Measurements from ENCODE around the gene BDNF. TPM values are rescaled to one million over a fixed set of nuclear protein-coding genes. Genes with fewer than 3 reads are reported as not detected.

BDNF gene
- total and polyA plus RNA-seq, 5 experiments from 2014 or later = 0.04 to 0.06 TPM; not detected in 3

DNA sequence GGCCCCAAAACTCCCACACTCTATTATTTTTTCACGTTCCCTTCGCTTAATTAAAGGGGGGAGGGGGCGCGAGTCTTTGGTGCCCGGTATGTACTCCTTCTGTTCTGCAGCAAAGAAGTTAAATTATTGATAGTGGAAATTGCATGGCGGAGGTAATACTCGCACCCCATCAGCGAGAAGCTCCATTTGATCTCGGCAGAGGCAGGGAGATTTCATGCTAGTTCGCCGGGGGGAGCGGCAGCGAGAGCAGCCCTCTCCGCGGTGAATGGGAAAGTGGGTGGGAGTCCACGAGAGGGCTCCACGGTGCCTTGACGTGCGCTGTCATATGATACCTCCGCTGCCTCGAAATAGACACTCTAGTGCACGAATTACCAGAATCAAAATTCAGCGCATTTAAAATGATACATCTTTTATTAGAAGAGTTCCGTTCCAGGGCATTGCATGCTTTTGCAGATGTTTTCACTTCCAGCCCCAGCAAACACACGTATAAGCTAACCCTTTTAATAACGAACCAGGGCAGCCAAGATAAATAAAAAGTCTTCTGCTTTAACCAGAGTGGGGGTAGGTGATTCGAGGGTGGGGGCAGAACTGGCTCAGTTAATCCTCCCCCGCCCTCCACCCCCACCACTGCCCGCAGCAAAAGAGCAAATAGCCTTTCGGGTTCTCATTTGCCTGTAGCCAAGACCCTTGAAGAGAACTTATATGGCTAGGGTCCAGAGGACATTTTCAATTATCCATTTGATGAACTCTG, 1.3 kb upstream of the BDNF start:
- Mint-ChIP-seq H3K9me3 (peaks cover 0 to 3% (median 0%) of the 10 kb centered on the region in 9 donors), H3K27me3 (peaks cover 55 to 94% (median 59%) of the 10 kb centered on the region in 5 donors), H3K4me3 (peak overlapping the region; percentile 69 to 93 (median 87)), H3K27ac (no peak overlapping the region), H3K4me1 (peaks cover 23 to 40% (median 26%) of the 10 kb centered on the region in 4 donors), H3K36me3 (peaks cover 0 to 4% (median 0%) of the 10 kb centered on the region in 3 donors)
- POLR2A ChIA-PET = no interaction called here
- peak; percentile 41 to 44 for ATAC-seq
- no peak for DNase-seq

DNA sequence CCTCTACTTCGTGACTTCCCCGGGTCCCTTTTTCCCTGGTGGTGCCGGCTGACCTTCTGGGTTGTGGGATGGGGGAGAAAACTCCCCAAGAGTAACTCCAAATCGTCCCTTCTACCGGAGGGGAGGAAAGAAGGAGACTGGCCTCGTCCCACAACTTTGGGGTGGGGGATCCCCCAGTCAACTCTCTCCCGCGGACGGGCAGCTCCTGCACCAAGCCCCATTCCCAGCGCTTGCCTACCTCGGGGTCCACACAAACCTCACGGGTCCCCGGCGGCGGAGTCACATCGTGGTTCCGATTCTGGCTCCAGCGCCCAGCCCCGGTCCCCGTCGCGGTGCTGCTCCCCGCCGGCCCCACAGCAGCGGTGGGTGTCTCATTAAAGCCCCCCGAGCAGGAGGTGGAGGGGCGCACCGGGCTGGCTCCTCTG, 317 bp downstream of the BDNF start:
- Mint-ChIP-seq H3K27me3 (peaks cover 56 to 95% (median 62%) of the 10 kb centered on the region in 5 donors), H3K4me3 (peak overlapping the region; percentile 17 to 77 (median 68)), H3K36me3 (peaks cover 0 to 4% (median 0%) of the 10 kb centered on the region in 3 donors), H3K4me1 (peaks cover 23 to 34% (median 26%) of the 10 kb centered on the region in 4 donors), H3K27ac (no peak overlapping the region), H3K9me3 (peaks cover 0 to 3% (median 0%) of the 10 kb centered on the region in 9 donors)
- ATAC-seq (no peak), DNase-seq (no peak)
- POLR2A ChIA-PET = no interaction called here

DNA sequence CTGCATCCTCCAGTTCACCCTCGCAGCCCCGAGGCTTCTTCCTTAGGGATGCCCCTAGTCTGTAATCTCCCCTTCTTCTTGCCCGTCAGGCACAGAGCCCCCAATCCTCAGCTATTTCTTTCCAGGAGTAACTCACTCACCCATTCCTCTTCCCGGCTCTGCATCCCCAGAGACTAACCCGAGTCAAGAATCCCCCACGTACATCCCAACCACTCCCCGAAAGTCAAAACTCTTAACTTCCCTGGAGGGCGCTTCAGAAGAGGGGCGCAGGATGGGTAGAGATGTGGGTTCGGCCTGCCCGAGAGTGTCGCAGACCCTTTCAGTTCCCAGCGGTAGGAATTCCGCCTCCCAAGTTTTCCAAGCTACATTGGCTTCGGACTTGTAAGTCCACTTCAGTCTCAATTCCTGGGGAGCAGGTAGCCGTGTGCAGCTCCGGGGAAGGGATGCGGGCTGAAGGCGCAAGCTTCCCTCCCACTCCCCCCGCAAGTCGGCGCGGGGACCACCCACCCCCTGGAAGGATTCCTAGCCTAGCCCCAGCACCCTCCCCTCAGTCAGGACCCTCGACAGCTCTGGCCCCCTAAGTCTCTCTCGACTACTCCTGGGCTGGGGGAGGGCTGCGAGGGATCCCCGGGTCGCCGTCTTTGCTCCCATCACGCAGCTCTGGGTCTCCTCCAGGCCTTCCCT, 871 bp downstream of the BDNF start:
- H3K27me3 Mint-ChIP-seq = peaks cover 57 to 95% (median 58%) of the 10 kb centered on the region in 5 donors
- peak overlapping the region in 1 of 10 donors; percentile 53 for H3K27ac Mint-ChIP-seq
- DNase-seq (peak in 1 of 10 donors; percentile 2), ATAC-seq (no peak)
- H3K9me3 Mint-ChIP-seq = no peaks in the 10 kb centered on the region
- H3K36me3 Mint-ChIP-seq = peaks cover 0 to 4% (median 0%) of the 10 kb centered on the region in 3 donors
- POLR2A ChIA-PET = no interaction called here
- H3K4me1 Mint-ChIP-seq = peaks cover 23 to 34% (median 26%) of the 10 kb centered on the region in 4 donors
- H3K4me3 Mint-ChIP-seq = peak overlapping the region; percentile 43 to 77 (median 68)

DNA sequence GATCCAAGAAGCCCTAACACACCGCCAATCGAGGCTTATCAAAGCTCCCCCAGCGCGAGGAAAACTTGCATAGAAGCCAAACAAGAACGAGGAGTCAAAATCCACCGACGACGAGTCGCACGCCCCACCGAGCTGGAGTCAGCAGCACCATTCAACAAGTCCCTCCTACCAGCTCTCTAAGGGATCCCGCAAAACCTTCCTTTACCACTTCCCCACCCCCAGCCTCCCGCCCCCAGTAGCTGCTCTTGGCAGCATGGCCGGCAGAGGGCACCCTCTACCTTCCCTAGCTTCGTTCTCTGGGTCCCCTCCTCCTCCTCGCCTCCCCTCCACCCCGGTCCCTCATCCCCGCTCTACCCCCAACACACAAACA, 1.4 kb downstream of the BDNF start:
- ATAC-seq = peak; percentile 69 to 74
- Mint-ChIP-seq H3K27ac (no peak overlapping the region), H3K27me3 (peaks cover 57 to 98% (median 58%) of the 10 kb centered on the region in 5 donors), H3K36me3 (peaks cover 0 to 4% (median 0%) of the 10 kb centered on the region in 3 donors), H3K4me1 (peaks cover 23 to 34% (median 26%) of the 10 kb centered on the region in 4 donors), H3K4me3 (peak overlapping the region; percentile 34 to 77 (median 68)), H3K9me3 (no peaks in the 10 kb centered on the region)
- peak in 9 of 10 donors; percentile 17 to 72 (median 38) for DNase-seq
- POLR2A ChIA-PET = no interaction called here

DNA sequence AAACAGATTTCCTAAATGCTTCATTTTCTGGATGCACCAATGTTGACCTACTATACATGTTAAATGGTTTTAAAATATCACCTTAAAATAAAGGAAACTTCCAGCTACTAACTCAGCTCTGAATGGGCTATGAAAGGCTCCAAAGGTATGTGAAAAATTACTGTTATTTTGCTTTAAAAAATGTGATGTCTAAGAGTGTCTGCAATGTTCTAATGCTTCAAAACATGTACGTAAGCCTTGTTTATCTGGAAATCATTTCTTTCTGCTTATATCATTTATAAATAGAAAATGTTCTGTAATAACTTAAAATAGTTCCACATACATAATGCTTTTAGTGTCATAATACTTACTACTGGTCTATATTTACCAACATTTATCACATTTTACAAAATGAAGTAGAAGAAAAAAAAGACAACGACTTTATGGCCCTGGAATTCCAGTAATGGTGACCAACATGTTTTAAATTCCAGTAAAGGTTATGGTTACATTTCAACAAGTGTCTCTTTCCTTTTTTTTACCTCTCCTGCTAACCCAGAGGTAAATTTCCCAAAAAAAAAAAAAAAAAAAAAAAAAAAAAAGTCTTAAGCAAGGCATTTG, 2.5 kb downstream of the BDNF start:
- H3K27ac Mint-ChIP-seq = no peak overlapping the region
- peaks cover 0 to 4% (median 0%) of the 10 kb centered on the region in 3 donors for H3K36me3 Mint-ChIP-seq
- no peak for ATAC-seq
- peaks cover 23 to 34% (median 26%) of the 10 kb centered on the region in 4 donors for H3K4me1 Mint-ChIP-seq
- POLR2A ChIA-PET = no interaction called here
- H3K27me3 Mint-ChIP-seq = peaks cover 49 to 88% (median 52%) of the 10 kb centered on the region in 5 donors
- H3K4me3 Mint-ChIP-seq = no peak overlapping the region
- DNase-seq = no peak
- no peaks in the 10 kb centered on the region for H3K9me3 Mint-ChIP-seq

DNA sequence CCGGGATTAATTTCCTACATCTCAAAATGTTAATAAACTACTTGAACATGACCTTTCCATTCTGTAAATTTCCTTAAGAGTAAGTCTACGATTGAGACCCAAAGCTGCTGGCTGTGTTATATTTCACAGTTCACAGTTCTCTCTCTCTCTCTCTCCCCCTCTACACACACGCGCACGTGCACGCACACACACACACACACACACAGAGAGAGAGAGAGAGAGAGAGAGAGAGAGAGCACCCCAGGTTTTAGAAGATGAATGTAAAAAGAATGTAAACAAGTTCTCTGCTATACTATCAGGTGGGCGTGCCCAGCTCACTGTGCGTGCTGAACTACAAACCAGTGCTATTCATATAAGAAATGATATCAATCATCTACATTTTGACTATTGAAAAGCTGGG, 3.3 kb downstream of the BDNF start:
- ATAC-seq (no peak), DNase-seq (no peak)
- Mint-ChIP-seq H3K27ac (no peak overlapping the region), H3K36me3 (peaks cover 0 to 4% (median 0%) of the 10 kb centered on the region in 3 donors), H3K9me3 (no peaks in the 10 kb centered on the region), H3K27me3 (peaks cover 45 to 80% (median 50%) of the 10 kb centered on the region in 5 donors), H3K4me3 (no peak overlapping the region), H3K4me1 (peaks cover 23 to 34% (median 26%) of the 10 kb centered on the region in 4 donors)
- POLR2A ChIA-PET = no interaction called here

DNA sequence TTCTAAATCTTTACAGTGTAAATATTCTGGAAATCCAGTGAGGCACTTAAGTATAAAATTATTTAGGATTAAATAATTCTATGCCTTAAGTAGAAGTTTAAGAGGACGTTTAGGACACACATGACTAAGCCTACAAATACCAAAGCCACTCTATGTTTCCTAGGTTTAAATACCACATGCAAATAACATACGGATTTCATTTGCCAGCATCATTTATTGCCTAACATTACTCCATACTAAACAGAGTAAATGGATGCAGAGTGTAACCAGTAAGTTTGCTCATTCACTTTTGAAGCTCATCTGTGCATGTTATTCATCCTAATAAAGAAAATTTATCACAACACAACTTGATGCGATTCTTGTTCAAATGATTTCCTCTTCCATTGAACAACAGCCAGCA, 4.1 kb downstream of the BDNF start:
- POLR2A ChIA-PET = no interaction called here
- Mint-ChIP-seq H3K9me3 (no peaks in the 10 kb centered on the region), H3K4me1 (peaks cover 17 to 26% (median 19%) of the 10 kb centered on the region in 4 donors), H3K4me3 (no peak overlapping the region), H3K27ac (no peak overlapping the region), H3K36me3 (peaks cover 0 to 2% (median 0%) of the 10 kb centered on the region in 3 donors), H3K27me3 (peaks cover 38 to 71% (median 44%) of the 10 kb centered on the region in 5 donors)
- ATAC-seq = no peak
- DNase-seq = no peak

DNA sequence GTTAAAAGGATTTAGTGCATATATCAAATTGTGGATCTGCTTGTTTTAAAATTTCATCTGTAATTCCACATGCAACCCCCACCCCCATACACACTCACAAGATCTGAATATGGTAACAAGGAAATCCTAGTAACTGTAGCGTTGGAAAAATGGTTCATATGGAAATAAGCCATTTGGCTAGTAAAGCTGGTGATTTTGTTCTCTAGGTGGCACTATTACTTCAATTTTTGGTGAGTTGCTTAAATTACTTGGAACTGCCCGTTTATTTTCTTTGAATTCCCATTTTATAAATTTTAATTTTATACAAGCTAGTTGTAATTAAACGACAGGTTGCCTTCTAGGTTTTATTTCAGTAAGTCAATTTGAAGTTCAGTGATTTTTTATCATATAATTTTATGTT, 5.3 kb downstream of the BDNF start:
- Mint-ChIP-seq H3K9me3 (no peaks in the 10 kb centered on the region), H3K27me3 (peaks cover 33 to 60% (median 38%) of the 10 kb centered on the region in 5 donors), H3K4me3 (no peak overlapping the region), H3K27ac (no peak overlapping the region), H3K36me3 (peaks cover 0 to 2% (median 0%) of the 10 kb centered on the region in 3 donors), H3K4me1 (peaks cover 13 to 18% (median 15%) of the 10 kb centered on the region in 4 donors)
- DNase-seq = no peak
- no peak for ATAC-seq
- POLR2A ChIA-PET = no interaction called here

DNA sequence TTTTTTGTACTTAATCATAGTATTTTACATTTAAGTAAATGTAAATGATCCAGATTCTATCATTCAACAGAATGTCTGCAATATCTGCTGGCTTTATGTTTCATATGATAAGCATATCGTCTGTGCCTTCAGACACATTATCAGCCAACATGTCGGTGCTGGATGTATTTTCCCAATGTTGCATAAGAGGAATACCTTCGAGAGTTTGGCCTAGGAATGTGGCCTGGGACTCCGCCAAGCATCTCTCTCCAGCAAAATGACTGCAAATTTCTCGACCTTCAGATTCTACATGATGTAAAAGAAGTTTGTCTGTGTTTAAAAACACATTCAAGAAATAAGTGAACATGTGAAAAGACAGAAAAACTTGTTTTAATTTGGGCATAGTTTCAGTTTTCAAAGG, 6.9 kb downstream of the BDNF start:
- POLR2A ChIA-PET = no interaction called here
- DNase-seq (no peak), ATAC-seq (no peak)
- H3K4me1 Mint-ChIP-seq = peaks cover 0 to 2% (median 1%) of the 10 kb centered on the region in 4 donors
- H3K36me3 Mint-ChIP-seq = peaks cover 0 to 2% (median 0%) of the 10 kb centered on the region in 3 donors
- no peaks in the 10 kb centered on the region for H3K9me3 Mint-ChIP-seq
- H3K27ac Mint-ChIP-seq = no peak overlapping the region
- peaks cover 22 to 44% (median 25%) of the 10 kb centered on the region in 5 donors for H3K27me3 Mint-ChIP-seq
- H3K4me3 Mint-ChIP-seq = no peak overlapping the region

DNA sequence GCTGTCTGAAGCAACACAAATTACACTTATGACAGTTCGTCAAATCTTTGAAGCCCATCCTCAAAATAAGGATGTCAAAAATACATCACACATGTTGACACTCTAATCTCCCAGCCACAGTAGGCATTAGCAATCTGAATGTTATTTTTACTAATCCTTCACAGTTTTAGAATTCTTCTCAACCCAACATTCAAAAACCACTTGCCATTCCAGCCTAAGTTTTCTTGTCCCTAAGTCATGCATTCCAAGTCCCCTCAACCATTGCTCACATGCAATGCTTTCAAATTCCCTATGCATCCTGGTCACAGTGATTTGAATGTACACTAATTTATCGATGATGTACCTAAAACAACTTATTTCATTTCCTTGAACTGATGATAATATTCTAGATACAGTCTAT, 7.5 kb downstream of the BDNF start:
- no peak overlapping the region for H3K4me3 Mint-ChIP-seq
- POLR2A ChIA-PET = no interaction called here
- H3K4me1 Mint-ChIP-seq = peaks cover 0 to 2% (median 0%) of the 10 kb centered on the region in 4 donors
- peaks cover 20 to 38% (median 23%) of the 10 kb centered on the region in 5 donors for H3K27me3 Mint-ChIP-seq
- H3K9me3 Mint-ChIP-seq = no peaks in the 10 kb centered on the region
- ATAC-seq = no peak
- DNase-seq = no peak
- H3K27ac Mint-ChIP-seq = no peak overlapping the region
- peaks cover 0 to 2% (median 0%) of the 10 kb centered on the region in 3 donors for H3K36me3 Mint-ChIP-seq

DNA sequence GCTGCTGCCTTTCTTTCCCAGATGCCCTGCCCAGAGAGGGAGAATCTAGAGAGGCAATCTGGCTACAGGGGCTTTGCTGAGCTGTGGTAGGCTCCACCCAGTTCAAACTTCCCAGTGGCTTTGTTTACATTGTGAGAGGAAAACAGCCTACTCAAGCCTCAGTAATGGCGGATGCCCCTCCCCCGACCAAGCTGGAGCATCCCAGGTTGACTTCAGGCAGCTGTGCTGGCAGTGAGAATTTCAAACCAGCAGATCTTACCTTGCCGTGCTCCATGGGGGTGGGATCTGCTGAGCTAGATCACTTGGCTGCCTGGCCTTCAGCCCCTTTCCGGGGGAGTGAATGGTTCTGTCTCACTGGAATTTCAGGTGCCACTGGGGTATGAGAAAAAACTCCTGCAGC, 12.2 kb downstream of the BDNF start:
- DNase-seq (no peak), ATAC-seq (no peak)
- no peaks in the 10 kb centered on the region for H3K27me3 Mint-ChIP-seq
- H3K9me3 Mint-ChIP-seq = peaks cover 0 to 9% (median 4%) of the 10 kb centered on the region in 9 donors
- POLR2A ChIA-PET = no interaction called here
- peaks cover 9 to 12% (median 11%) of the 10 kb centered on the region in 3 donors for H3K36me3 Mint-ChIP-seq
- H3K4me3 Mint-ChIP-seq = no peak overlapping the region
- H3K4me1 Mint-ChIP-seq = no peaks in the 10 kb centered on the region
- no peak overlapping the region for H3K27ac Mint-ChIP-seq

DNA sequence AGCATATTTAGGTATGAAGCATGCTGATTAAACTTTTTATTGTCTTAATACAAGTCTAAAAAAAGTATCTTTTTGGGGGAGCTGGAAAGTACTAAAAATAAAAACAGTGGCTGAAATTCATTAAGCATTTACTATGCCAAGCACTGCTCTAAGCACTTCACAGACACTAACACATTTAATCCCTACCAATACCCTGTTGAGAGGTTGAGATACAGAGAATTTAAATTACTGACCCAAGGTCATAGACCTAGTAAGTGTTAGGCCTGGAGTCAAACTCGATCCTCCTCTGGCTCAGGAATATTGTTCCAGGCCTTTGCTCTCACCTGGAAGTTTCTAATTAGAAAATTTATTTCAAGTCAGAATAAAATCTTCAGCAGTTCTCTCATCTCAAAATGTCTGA, 18.6 kb downstream of the BDNF start:
- no peak overlapping the region for H3K27ac Mint-ChIP-seq
- DNase-seq = no peak
- POLR2A ChIA-PET = no interaction called here

More for the DNA sequence above, 18.6 kb downstream of the BDNF start:
- Mint-ChIP-seq H3K9me3 (peaks cover 0 to 17% (median 4%) of the 10 kb centered on the region in 9 donors), H3K4me1 (no peaks in the 10 kb centered on the region), H3K27me3 (no peaks in the 10 kb centered on the region), H3K4me3 (no peak overlapping the region), H3K36me3 (peaks cover 6 to 17% (median 14%) of the 10 kb centered on the region in 3 donors)
- ATAC-seq = no peak
